ENCODE results near the gene GNS. TPM values are rescaled to one million over a fixed set of nuclear protein-coding genes. Genes with fewer than 3 reads are reported as not detected.
A peak's percentile ranks its signal among the peaks of the same experiment; 100 is the strongest.

GNS gene
- total RNA-seq, 1 experiment from 2014 or later = 85.1 TPM

GRCh38 chr12:64792128-64792527 is 32.9 kb upstream of the GNS start:
- BruUV-seq (replicated peaks) = no TSS peak
- Mint-ChIP-seq H3K36me3 (ENCODE audit: insufficient read depth, unreplicated experiment) (peaks cover 4% of the 10 kb centered on the region), H3K4me3 (ENCODE audit: low read depth, unreplicated experiment) (no peak overlapping the region), H3K9me3 (ENCODE audit: low read depth, unreplicated experiment) (no peaks in the 10 kb centered on the region), H3K4me1 (ENCODE audit: low read depth, unreplicated experiment) (peaks cover 56% of the 10 kb centered on the region), H3K27me3 (ENCODE audit: unreplicated experiment) (no peaks in the 10 kb centered on the region), H3K27ac (ENCODE audit: unreplicated experiment) (no peak overlapping the region)
- CTCF ChIA-PET = no interaction called here
- intact Hi-C loops (cut with micrococcal nuclease; ENCODE audit: unreplicated experiment) = no loop called here
- no peak for DNase-seq
- TF ChIP-seq CTCF (IDR thresholded peaks at IDR 0.05; ENCODE audit: unreplicated experiment) = no peak

GRCh38 chr12:64791036-64791435 is 31.8 kb upstream of the GNS start:
- Mint-ChIP-seq H3K36me3 (ENCODE audit: insufficient read depth, unreplicated experiment) (peaks cover 4% of the 10 kb centered on the region), H3K9me3 (ENCODE audit: low read depth, unreplicated experiment) (no peaks in the 10 kb centered on the region), H3K27me3 (ENCODE audit: unreplicated experiment) (no peaks in the 10 kb centered on the region), H3K4me1 (ENCODE audit: low read depth, unreplicated experiment) (peaks cover 53% of the 10 kb centered on the region), H3K27ac (ENCODE audit: unreplicated experiment) (peak overlapping the region; percentile 15), H3K4me3 (ENCODE audit: low read depth, unreplicated experiment) (no peak overlapping the region)
- no TSS peak for BruUV-seq (replicated peaks)
- intact Hi-C loops (cut with micrococcal nuclease; ENCODE audit: unreplicated experiment) = no loop called here
- DNase-seq = no peak
- CTCF ChIA-PET = interaction anchor here (2.2 kb wide), 1 partner anchor 11 kb away, joined by 6 read pairs; no protein-coding TSS in a partner anchor
- no peak for TF ChIP-seq CTCF (IDR thresholded peaks at IDR 0.05; ENCODE audit: unreplicated experiment)

GRCh38 chr12:64790166-64790565 is 31.0 kb upstream of the GNS start:
- H3K9me3 Mint-ChIP-seq (ENCODE audit: low read depth, unreplicated experiment) = no peaks in the 10 kb centered on the region
- peaks cover 4% of the 10 kb centered on the region for H3K36me3 Mint-ChIP-seq (ENCODE audit: insufficient read depth, unreplicated experiment)
- no peak for DNase-seq
- no peaks in the 10 kb centered on the region for H3K27me3 Mint-ChIP-seq (ENCODE audit: unreplicated experiment)
- H3K27ac Mint-ChIP-seq (ENCODE audit: unreplicated experiment) = peak overlapping the region; percentile 28
- no peak for TF ChIP-seq CTCF (IDR thresholded peaks at IDR 0.05; ENCODE audit: unreplicated experiment)
- CTCF ChIA-PET = interaction anchor here (2.2 kb wide), 1 partner anchor 10 kb away, joined by 6 read pairs; no protein-coding TSS in a partner anchor
- BruUV-seq (replicated peaks) = no TSS peak
- intact Hi-C loops (cut with micrococcal nuclease; ENCODE audit: unreplicated experiment) = no loop called here
- no peak overlapping the region for H3K4me3 Mint-ChIP-seq (ENCODE audit: low read depth, unreplicated experiment)
- H3K4me1 Mint-ChIP-seq (ENCODE audit: low read depth, unreplicated experiment) = peaks cover 44% of the 10 kb centered on the region

DNA sequence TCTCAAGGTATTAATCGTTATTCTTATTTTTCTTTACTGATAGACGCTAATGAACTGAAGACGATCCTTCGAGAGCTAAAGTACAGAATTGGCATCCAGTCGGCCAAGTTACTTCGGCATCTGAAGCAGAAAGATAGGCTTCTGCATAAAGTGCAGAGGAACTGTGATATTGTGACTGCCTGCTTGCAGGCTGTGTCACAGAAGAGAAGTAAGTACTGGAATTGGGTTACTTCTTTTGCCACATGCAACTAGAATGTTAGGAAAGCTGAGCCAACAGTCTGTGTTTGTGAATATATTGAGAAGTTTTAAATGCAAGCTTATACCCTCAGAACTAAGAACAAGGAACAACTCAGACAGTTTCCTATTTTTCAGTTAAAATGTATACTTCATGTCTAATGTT is 26.6 kb upstream of the GNS start:
- H3K27ac Mint-ChIP-seq (ENCODE audit: unreplicated experiment) = no peak overlapping the region
- H3K4me3 Mint-ChIP-seq (ENCODE audit: low read depth, unreplicated experiment) = no peak overlapping the region
- TF ChIP-seq CTCF (IDR thresholded peaks at IDR 0.05; ENCODE audit: unreplicated experiment) = no peak
- CTCF ChIA-PET = interaction anchor here (1.7 kb wide), 1 partner anchor 16 kb away, joined by 4 read pairs; no protein-coding TSS in a partner anchor
- BruUV-seq (replicated peaks) = no TSS peak
- H3K4me1 Mint-ChIP-seq (ENCODE audit: low read depth, unreplicated experiment) = peaks cover 35% of the 10 kb centered on the region
- no peaks in the 10 kb centered on the region for H3K9me3 Mint-ChIP-seq (ENCODE audit: low read depth, unreplicated experiment)
- intact Hi-C loops (cut with micrococcal nuclease; ENCODE audit: unreplicated experiment) = no loop called here
- H3K27me3 Mint-ChIP-seq (ENCODE audit: unreplicated experiment) = no peaks in the 10 kb centered on the region
- peaks cover 21% of the 10 kb centered on the region for H3K36me3 Mint-ChIP-seq (ENCODE audit: insufficient read depth, unreplicated experiment)
- DNase-seq = no peak

Measured in Calu3 (cell line).